ENCODE measurements around the gene RAPSN.

Gene RAPSN

GRCh38 chr11:47408598-47409439 lies 40.1 kb downstream of the RAPSN start:
- DNase-seq (ENCODE audit: low read depth in 2 of 2) = no peak

GRCh38 chr11:47407746-47408590 lies 41.0 kb downstream of the RAPSN start, which contains the start of gene SLC39A13:
SLC39A13 (plus strand) TSS chr11:47408590; CDS start chr11:47410095, 1,505 bp downstream.
- peak; percentile 84 to 88 for DNase-seq (ENCODE audit: low read depth in 2 of 2)

- no peak for DNase-seq (ENCODE audit: low read depth in 2 of 2)
Observed at GRCh38 chr11:47406896-47407745, 41.8 kb downstream of the RAPSN start.

GRCh38 chr11:47403571-47403970 lies 45.4 kb downstream of the RAPSN start:
- DNase-seq (ENCODE audit: low read depth in 2 of 2) = no peak

GRCh38 chr11:47403135-47403534 lies 45.8 kb downstream of the RAPSN start:
- no peak for DNase-seq (ENCODE audit: low read depth in 2 of 2)

- no peak for DNase-seq (ENCODE audit: low read depth in 2 of 2)
Observed at GRCh38 chr11:47400768-47401279, 48.1 kb downstream of the RAPSN start.

GRCh38 chr11:47399860-47400767 lies 48.8 kb downstream of the RAPSN start:
- no peak for DNase-seq (ENCODE audit: low read depth in 2 of 2)

GRCh38 chr11:47398551-47398950 lies 50.4 kb downstream of the RAPSN start:
- DNase-seq (ENCODE audit: low read depth in 2 of 2) = no peak

- DNase-seq (ENCODE audit: low read depth in 2 of 2) = no peak
Observed at GRCh38 chr11:47398011-47398410, 50.9 kb downstream of the RAPSN start.

GRCh38 chr11:47396049-47396320 lies 53.0 kb downstream of the RAPSN start:
- no peak for DNase-seq (ENCODE audit: low read depth in 2 of 2)

- DNase-seq (ENCODE audit: low read depth in 2 of 2) = no peak
Observed at GRCh38 chr11:47395223-47396048, 53.5 kb downstream of the RAPSN start.

GRCh38 chr11:47394322-47395222 lies 54.4 kb downstream of the RAPSN start:
- DNase-seq (ENCODE audit: low read depth in 2 of 2) = peak in 1 of 2 donors; percentile 47

- DNase-seq (ENCODE audit: low read depth in 2 of 2) = no peak
Observed at GRCh38 chr11:47394050-47394321, 55.0 kb downstream of the RAPSN start.

- DNase-seq (ENCODE audit: low read depth in 2 of 2) = no peak
Observed at GRCh38 chr11:47393163-47394049, 55.5 kb downstream of the RAPSN start.

- DNase-seq (ENCODE audit: low read depth in 2 of 2) = no peak
Observed at GRCh38 chr11:47392546-47393162, 56.3 kb downstream of the RAPSN start.

GRCh38 chr11:47391711-47392432 lies 57.1 kb downstream of the RAPSN start:
- no peak for DNase-seq (ENCODE audit: low read depth in 2 of 2)

- DNase-seq (ENCODE audit: low read depth in 2 of 2) = no peak
Observed at GRCh38 chr11:47391077-47391583, 57.8 kb downstream of the RAPSN start.
